ENCODE data around the gene LRCH4.

- TF ChIP-seq CTCF (conservative IDR thresholded peaks at IDR 0.05 in 1 of 2, IDR thresholded peaks at IDR 0.05 in 1 of 2; ENCODE audit: extremely low read depth in 1 of 2, insufficient read depth in 1 of 2, low read depth in 1 of 2, low read length in 2 of 2) (no peak), EZH2 (IDR thresholded peaks at IDR 0.05; ENCODE audit: borderline replicate concordance, low read length) (no peak)
These were observed 18.2 kb downstream of the LRCH4 start for GRCh38 chr7:100567751-100568175.

All from mammary epithelial cell (primary cell).